SK-N-SH treated with all-trans-retinoic acid at 6 μM for 48 hours (cell line): ENCODE results near the gene NTN3.
"Not testable (repeated sequence)": the region's sequence is repeated elsewhere in the genome, so short reads cannot be mapped to it uniquely, and the experiment has no call there.

Experiments used
- ATAC-seq: fragments of 200-7000 bp; cut with Tn5 transposase; 3 replicates; pipeline ENCODE4 v1.9.1; 2020; ENCODE audit warnings: mild to moderate bottlenecking, moderate library complexity
- ARNTL ChIP-seq: fragments of 450-650 bp; formaldehyde crosslinking; IDR thresholded peaks from 2 replicates; pipeline ENCODE4 v1.5.0; 2020; ENCODE audit warnings: low read depth, mild to moderate bottlenecking, moderate library complexity, borderline replicate concordance
- BACH2 ChIP-seq: fragments of 250-450 bp; sonication (Bioruptor Pico); IDR thresholded peaks from 2 replicates; pipeline ENCODE4 v1.9.0; 2021; ENCODE audit warnings: mild to moderate bottlenecking, borderline replicate concordance
- GLIS3 ChIP-seq: fragments of 250-450 bp; sonication (Bioruptor Pico); IDR thresholded peaks from 2 replicates; pipeline ENCODE4 v1.5.0; 2020; ENCODE audit warnings: mild to moderate bottlenecking, moderate library complexity
- ISL1 ChIP-seq: fragments of 250-450 bp; sonication (Bioruptor Pico); IDR thresholded peaks from 2 replicates; pipeline ENCODE4 v2.1.2; 2022; ENCODE audit warnings: mild to moderate bottlenecking, moderate library complexity
- OSR1 ChIP-seq: fragments of 250-450 bp; sonication (Bioruptor Pico); IDR thresholded peaks from 2 replicates; pipeline ENCODE4 v1.8.0; 2022; ENCODE audit warnings: moderate library complexity, mild to moderate bottlenecking, inconsistent platforms
- PPARA ChIP-seq: fragments of 250-450 bp; sonication (Bioruptor Pico); IDR thresholded peaks from 2 replicates; pipeline ENCODE4 v1.5.0; 2020; ENCODE audit warnings: mild to moderate bottlenecking, borderline replicate concordance
- RARB ChIP-seq: fragments of 250-450 bp; sonication (Bioruptor Pico); IDR thresholded peaks from 2 replicates; pipeline ENCODE4 v1.8.0; 2021; ENCODE audit warnings: mild to moderate bottlenecking, moderate library complexity
- SNAI2 ChIP-seq: fragments of 250-450 bp; sonication (Bioruptor Pico); IDR thresholded peaks from 2 replicates; pipeline ENCODE4 v1.5.0; 2020; ENCODE audit warnings: mild to moderate bottlenecking, moderate library complexity
- TCF4 ChIP-seq: fragments of 250-450 bp; sonication (Bioruptor Pico); IDR thresholded peaks from 2 replicates; pipeline ENCODE4 v1.8.0; 2021; ENCODE audit warnings: mild to moderate bottlenecking, moderate library complexity, borderline replicate concordance
- TOX ChIP-seq: fragments of 250-450 bp; sonication (Bioruptor Pico); IDR thresholded peaks from 2 replicates; pipeline ENCODE4 v1.8.0; 2021; ENCODE audit warnings: mild to moderate bottlenecking, moderate library complexity, borderline replicate concordance
- ZC3H10 ChIP-seq: fragments of 250-450 bp; sonication (Bioruptor Pico); IDR thresholded peaks from 2 replicates; pipeline ENCODE4 v1.5.1; 2021; ENCODE audit warnings: mild to moderate bottlenecking, moderate library complexity
- ZFP3 ChIP-seq: fragments of 250-450 bp; sonication (Bioruptor Pico); IDR thresholded peaks from 2 replicates; pipeline ENCODE4 v1.5.0; 2020; ENCODE audit warnings: mild to moderate bottlenecking, moderate library complexity
- ZNF565 ChIP-seq: fragments of 450-650 bp; formaldehyde crosslinking; conservative IDR thresholded peaks from 2 replicates; pipeline ENCODE4 v1.5.0; 2020; ENCODE audit warnings: low read depth, mild to moderate bottlenecking, moderate library complexity
- ZNF70 ChIP-seq: fragments of 450-650 bp; formaldehyde crosslinking; IDR thresholded peaks from 2 replicates; pipeline ENCODE4 v1.5.0; 2020; ENCODE audit warnings: mild to moderate bottlenecking, moderate library complexity
- ZNF8 ChIP-seq: fragments of 450-650 bp; formaldehyde crosslinking; IDR thresholded peaks from 2 replicates; pipeline ENCODE4 v1.5.0; 2020; ENCODE audit warnings: mild to moderate bottlenecking, moderate library complexity
- TF ChIP-seq, protein P1 (sequence below): fragments of 250-450 bp; sonication (Bioruptor Pico); IDR thresholded peaks from 2 replicates; pipeline ENCODE4 v1.5.0; 2020; ENCODE audit warnings: mild to moderate bottlenecking, moderate library complexity
- TF ChIP-seq, protein P2 (sequence below): fragments of 250-450 bp; sonication (Bioruptor Pico); IDR thresholded peaks from 2 replicates; pipeline ENCODE4 v1.8.0; 2020; ENCODE audit warnings: mild to moderate bottlenecking, moderate library complexity, borderline replicate concordance
- TF ChIP-seq, protein P3 (sequence below): fragments of 250-450 bp; sonication (Bioruptor Pico); IDR thresholded peaks from 2 replicates; pipeline ENCODE4 v1.8.0; 2021; ENCODE audit warnings: low read depth, mild to moderate bottlenecking, moderate library complexity, borderline replicate concordance
- TF ChIP-seq, protein P4 (sequence below): fragments of 250-450 bp; sonication (Bioruptor Pico); IDR thresholded peaks from 2 replicates; pipeline ENCODE4 v1.5.1; 2021; ENCODE audit warnings: mild to moderate bottlenecking, moderate library complexity

The NTN3 gene

GRCh38 chr16:2478279-2478678 lies 7.2 kb downstream of the NTN3 start:
- no peak for ATAC-seq

GRCh38 chr16:2479996-2480395 lies 8.9 kb downstream of the NTN3 start:
- not testable (repeated sequence) for ATAC-seq

More at GRCh38 chr16:2478279-2478678, 7.2 kb downstream of the NTN3 start:
- TF ChIP-seq, protein P1, sequence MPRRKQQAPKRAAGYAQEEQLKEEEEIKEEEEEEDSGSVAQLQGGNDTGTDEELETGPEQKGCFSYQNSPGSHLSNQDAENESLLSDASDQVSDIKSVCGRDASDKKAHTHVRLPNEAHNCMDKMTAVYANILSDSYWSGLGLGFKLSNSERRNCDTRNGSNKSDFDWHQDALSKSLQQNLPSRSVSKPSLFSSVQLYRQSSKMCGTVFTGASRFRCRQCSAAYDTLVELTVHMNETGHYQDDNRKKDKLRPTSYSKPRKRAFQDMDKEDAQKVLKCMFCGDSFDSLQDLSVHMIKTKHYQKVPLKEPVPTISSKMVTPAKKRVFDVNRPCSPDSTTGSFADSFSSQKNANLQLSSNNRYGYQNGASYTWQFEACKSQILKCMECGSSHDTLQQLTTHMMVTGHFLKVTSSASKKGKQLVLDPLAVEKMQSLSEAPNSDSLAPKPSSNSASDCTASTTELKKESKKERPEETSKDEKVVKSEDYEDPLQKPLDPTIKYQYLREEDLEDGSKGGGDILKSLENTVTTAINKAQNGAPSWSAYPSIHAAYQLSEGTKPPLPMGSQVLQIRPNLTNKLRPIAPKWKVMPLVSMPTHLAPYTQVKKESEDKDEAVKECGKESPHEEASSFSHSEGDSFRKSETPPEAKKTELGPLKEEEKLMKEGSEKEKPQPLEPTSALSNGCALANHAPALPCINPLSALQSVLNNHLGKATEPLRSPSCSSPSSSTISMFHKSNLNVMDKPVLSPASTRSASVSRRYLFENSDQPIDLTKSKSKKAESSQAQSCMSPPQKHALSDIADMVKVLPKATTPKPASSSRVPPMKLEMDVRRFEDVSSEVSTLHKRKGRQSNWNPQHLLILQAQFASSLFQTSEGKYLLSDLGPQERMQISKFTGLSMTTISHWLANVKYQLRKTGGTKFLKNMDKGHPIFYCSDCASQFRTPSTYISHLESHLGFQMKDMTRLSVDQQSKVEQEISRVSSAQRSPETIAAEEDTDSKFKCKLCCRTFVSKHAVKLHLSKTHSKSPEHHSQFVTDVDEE (CRISPR knock-in tag), result no peak
- TF ChIP-seq, all 23 proteins: peak for 0

GRCh38 chr16:2480948-2481347 lies 9.9 kb downstream of the NTN3 start:
- TF ChIP-seq, protein P1 (CRISPR knock-in tag), result no peak
- TF ChIP-seq, protein P2, sequence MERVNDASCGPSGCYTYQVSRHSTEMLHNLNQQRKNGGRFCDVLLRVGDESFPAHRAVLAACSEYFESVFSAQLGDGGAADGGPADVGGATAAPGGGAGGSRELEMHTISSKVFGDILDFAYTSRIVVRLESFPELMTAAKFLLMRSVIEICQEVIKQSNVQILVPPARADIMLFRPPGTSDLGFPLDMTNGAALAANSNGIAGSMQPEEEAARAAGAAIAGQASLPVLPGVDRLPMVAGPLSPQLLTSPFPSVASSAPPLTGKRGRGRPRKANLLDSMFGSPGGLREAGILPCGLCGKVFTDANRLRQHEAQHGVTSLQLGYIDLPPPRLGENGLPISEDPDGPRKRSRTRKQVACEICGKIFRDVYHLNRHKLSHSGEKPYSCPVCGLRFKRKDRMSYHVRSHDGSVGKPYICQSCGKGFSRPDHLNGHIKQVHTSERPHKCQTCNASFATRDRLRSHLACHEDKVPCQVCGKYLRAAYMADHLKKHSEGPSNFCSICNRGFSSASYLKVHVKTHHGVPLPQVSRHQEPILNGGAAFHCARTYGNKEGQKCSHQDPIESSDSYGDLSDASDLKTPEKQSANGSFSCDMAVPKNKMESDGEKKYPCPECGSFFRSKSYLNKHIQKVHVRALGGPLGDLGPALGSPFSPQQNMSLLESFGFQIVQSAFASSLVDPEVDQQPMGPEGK (CRISPR knock-in tag), result no peak
- TF ChIP-seq ISL1 (CRISPR knock-in tag) (no peak), ZFP3 (CRISPR knock-in tag) (no peak), ZNF70 (no peak), OSR1 (no peak)
- TF ChIP-seq, all 23 proteins: peak for 0
- no peak for ATAC-seq

- no peak for TF ChIP-seq TCF4 (CRISPR knock-in tag)
- TF ChIP-seq, protein P3, sequence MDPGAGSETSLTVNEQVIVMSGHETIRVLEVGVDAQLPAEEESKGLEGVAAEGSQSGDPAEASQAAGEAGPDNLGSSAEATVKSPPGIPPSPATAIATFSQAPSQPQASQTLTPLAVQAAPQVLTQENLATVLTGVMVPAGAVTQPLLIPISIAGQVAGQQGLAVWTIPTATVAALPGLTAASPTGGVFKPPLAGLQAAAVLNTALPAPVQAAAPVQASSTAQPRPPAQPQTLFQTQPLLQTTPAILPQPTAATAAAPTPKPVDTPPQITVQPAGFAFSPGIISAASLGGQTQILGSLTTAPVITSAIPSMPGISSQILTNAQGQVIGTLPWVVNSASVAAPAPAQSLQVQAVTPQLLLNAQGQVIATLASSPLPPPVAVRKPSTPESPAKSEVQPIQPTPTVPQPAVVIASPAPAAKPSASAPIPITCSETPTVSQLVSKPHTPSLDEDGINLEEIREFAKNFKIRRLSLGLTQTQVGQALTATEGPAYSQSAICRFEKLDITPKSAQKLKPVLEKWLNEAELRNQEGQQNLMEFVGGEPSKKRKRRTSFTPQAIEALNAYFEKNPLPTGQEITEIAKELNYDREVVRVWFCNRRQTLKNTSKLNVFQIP (CRISPR knock-in tag), result no peak
- TF ChIP-seq, protein P4, sequence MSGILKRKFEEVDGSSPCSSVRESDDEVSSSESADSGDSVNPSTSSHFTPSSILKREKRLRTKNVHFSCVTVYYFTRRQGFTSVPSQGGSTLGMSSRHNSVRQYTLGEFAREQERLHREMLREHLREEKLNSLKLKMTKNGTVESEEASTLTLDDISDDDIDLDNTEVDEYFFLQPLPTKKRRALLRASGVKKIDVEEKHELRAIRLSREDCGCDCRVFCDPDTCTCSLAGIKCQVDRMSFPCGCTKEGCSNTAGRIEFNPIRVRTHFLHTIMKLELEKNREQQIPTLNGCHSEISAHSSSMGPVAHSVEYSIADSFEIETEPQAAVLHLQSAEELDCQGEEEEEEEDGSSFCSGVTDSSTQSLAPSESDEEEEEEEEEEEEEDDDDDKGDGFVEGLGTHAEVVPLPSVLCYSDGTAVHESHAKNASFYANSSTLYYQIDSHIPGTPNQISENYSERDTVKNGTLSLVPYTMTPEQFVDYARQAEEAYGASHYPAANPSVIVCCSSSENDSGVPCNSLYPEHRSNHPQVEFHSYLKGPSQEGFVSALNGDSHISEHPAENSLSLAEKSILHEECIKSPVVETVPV (CRISPR knock-in tag), result no peak
- no peak for TF ChIP-seq OSR1
- no peak for TF ChIP-seq GLIS3 (CRISPR knock-in tag)
- TF ChIP-seq, protein P1 (CRISPR knock-in tag), result no peak
- TF ChIP-seq ARNTL (CRISPR knock-in tag), result no peak
- TF ChIP-seq PPARA (CRISPR knock-in tag), result no peak
- no peak for TF ChIP-seq SNAI2
- TF ChIP-seq RARB (CRISPR knock-in tag), result no peak
- no peak for TF ChIP-seq ZNF70
- TF ChIP-seq ZFP3 (CRISPR knock-in tag), result no peak
- TF ChIP-seq ZNF565, result no peak
- no peak for TF ChIP-seq ISL1 (CRISPR knock-in tag)
- no peak for TF ChIP-seq ZNF8 (CRISPR knock-in tag)
- TF ChIP-seq ZC3H10 (CRISPR knock-in tag), result no peak
- TF ChIP-seq TOX (CRISPR knock-in tag), result no peak
- no peak for TF ChIP-seq BACH2
- TF ChIP-seq, protein P2 (CRISPR knock-in tag), result no peak
- no peak for ATAC-seq
Observed at GRCh38 chr16:2481676-2482075, 10.6 kb downstream of the NTN3 start.
